GM19025 (cell line): ENCODE data around the gene ANKRD28.
"Not testable (repeated sequence)": the region's sequence is repeated elsewhere in the genome, so short reads cannot be mapped to it uniquely, and the experiment has no call there.

Source experiments
- ATAC-seq: cut with Tn5 transposase; IDR thresholded peaks from one replicate; pipeline ENCODE4 v1.9.1; 2021; ENCODE audit warnings: mild to moderate bottlenecking, low read depth, moderate library complexity; ENCODE audit not compliant: unreplicated experiment

The ANKRD28 gene

DNA sequence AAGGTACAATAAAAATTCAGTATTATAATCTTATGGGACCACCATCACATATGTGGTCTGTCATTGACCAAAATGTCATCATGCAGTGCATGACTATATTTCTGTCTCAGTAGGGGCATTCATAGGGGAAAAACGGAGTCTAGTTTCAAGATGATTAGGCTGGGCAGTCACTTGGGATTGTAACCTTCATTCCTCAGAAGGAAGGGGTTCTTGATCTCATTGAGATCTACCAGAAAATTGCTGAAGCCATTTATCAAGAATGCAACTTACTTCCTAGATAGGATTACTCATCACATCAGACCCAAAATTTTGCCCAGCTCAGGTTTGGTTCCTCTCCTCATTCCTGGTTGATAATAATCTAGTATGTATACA is 158.9 kb downstream of the ANKRD28 start:
- ATAC-seq, result no peak

DNA sequence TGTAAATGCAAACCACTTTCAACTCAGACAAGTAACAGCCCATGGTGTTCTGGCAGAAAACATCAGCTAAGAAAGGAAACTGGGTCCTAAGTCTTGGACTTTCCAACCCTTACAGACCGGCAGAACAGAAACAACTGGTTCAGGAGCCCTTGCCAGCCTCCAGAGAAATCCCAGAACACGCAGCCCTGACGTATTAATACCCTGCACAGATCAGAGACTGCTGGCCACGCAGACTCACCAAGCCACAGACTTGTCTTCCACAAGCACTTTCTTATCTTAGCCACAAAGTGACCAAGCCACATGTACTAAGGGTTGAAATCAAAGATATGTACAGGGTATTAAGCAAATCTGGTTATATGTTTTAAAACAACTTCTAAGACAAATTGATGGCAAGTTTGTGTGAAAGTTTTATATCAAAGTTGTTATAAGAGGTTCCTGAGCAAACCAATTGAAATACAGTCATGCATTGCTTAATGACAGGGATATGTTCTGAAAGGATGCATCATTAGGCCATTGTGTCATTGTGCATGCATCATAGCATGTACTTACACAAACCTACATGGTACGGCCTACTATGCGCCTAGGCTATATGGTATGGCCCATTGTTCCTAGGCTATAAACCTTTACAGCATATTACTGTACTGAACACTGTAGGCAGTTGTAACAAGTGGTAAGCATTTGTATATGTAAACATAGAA is 159.4 kb downstream of the ANKRD28 start:
- ATAC-seq, result no peak

DNA sequence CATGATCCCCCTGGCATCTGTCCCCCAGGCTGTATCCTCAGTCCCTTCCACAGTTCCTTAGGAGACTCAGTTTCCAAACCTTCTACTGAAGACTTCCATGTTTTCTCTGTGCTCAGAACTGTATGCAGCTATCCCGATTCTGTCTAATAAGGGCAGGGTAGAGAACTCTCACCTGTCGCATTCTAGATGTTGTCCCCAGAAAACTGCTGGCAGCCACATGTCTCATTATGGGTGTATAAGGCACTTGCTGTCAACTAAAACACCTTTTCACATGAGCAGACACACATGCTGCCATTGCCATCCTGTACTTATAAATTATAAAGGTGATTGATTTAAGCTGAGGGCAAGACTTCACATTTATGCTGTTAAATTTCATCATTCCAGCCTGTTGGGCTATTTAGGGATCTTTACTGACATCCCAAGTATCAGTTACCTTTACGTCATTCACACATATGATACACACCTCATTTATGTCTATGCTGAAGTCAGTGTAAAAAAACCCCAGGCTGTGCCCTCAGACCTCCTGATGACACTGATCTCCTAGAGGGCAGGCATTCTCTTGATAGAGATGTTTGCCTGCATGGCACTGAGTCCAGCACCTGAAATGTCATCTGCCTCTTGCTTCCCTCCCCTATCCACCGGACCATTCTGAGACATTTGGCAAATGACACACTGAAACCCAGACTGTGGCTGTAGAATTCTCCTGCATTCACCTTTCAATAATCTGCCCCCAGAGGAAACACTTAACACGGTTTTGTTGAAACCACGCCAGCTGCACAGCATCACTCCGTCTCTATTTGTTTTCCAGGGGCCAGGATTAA is 160.4 kb downstream of the ANKRD28 start:
- ATAC-seq, result no peak

DNA sequence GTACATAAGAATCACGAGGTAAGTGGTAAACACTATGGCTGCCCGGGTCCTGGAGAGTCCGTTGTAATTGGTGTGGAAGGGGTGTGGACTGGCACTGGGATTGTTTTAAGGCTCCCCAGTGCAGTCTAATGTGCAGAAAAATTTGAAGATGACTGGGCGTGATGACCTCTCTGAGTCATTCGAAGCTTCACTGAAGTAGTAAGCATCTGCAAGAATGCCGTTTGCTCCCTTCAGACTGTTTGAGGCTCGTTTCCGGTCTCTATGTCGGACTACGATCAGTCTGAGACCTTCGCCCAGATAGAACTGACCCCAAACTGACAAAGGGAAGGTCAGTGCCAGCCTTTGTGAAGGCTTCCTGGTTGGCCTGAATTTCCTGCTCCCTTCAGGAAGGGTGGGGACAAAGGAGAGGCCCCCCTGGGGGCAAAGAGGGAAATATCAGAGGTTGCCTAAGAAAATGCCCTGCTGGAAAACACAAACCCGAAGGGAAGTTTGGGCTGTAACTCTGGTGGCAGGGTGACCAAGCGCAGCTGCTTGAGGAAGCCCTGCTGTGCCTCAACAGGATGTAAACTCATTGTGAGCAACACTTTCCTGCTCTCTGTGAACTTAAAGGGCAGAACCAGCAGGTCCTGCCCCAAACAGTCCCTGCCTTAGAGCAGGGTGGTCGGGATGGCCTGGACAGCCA is 161.6 kb downstream of the ANKRD28 start:
- peak; percentile 48 for ATAC-seq

DNA sequence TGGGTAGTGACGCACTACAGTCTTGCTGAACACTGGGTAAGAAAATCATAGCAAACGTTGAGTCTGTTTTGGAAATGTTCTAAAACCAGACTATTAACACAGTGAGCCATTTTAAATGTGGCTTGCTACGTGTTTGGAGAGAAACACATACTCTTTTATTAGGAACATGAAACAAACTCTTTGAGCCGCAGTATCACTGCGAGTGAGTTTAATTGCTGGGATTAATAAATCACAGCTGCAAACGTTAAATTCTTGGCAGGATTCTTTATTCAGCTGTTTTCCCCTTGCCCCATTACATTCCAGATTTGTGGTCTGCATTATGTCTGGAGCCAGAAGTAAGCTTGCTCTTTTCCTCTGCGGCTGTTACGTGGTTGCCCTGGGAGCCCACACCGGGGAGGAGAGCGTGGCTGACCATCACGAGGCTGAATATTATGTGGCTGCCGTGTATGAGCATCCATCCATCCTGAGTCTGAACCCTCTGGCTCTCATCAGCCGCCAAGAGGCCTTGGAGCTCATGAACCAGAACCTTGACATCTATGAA is 162.6 kb downstream of the ANKRD28 start:
- no peak for ATAC-seq

DNA sequence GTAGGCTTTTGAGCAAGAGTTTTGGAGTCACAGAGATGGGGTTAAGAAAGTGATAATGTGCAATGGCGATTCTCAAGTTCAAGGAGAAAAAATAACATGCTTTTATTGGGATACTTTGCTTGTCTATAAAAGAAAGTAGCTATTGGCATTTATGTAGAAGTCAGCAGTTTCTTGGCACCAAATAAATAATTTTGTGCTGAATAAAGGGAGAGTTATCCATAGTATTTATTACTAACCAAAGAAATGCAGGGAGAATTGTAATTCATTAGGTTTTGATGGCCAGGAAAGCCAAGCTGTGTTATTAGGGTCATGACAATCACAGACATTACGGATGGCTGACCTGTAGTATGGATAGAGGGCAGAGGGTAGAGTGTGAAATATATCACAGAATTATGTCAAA is 163.1 kb downstream of the ANKRD28 start:
- ATAC-seq, result no peak

DNA sequence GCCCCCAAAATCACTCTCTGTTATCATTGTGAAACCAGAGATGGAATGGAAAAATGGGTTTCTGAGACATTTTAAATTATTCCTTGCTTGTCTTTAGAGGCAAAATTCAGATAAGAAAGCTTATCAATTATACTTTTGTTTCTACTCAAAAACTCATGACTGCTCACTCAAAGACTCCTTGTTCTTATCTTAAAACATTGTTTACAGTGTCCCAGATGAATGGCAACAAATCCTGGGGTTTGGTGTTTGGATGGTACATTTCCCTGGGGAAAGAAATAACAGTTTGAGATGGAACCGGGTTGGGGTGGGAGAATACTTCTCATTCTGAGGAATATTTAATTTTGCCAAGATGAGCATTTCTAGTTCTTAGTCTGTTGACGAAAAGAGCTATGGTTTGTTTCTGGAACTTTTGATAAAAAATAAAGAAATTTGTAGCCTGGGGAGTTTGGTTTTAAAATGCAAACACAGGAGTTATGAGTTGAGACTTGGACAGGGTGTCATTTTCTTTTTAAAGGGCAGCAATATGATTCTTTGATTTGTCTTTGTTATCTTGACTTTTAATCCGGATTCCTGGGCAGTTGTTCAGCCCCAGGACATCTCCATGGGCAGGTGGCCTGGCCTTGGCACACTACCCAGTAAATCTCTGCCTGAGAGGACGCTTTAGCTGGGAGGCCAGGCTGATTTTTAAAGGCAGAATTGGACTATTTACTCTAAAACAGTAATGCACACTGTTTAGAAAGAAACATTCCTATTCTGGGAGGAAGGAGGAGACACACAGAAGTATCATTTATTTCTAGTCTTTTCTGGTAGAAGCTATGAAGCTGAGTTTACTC is 163.8 kb downstream of the ANKRD28 start:
- ATAC-seq, result no peak

DNA sequence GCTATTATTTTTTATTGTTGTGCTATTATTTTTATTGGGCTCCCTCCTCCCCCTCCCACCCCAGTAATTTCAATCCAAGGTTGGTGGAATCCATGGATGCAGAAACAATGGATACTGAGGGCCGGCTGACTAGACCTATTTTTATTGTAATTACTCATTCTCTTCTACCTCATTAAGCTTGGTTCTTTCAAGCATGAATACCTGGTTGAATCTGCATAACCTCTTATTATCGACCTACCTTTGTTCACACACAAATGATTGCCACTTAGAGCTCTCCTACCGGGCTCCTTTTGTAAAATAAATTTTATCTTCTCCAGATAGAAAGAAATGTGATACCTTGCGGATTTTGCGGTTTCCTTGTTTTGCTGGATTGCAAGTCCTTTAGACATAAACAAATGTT is 164.6 kb downstream of the ANKRD28 start:
- no peak for ATAC-seq

DNA sequence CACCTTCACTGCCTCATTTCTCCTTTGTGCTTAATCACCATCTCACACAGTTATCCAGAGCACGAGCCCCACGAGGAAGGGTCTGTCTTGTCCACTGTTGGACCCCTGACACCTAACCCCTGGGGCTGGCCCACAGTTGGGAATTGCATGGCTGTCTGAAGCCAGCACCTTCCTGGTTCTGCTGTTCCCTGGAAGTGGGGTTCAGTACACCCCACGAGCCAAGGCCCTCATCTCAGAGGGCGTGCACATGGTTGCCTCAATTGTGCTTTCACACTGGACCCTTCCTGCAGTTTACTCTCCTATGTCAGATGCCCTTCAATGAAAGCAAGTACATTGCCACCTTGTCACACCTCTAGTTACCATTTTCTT is 165.6 kb downstream of the ANKRD28 start:
- ATAC-seq, result no peak

DNA sequence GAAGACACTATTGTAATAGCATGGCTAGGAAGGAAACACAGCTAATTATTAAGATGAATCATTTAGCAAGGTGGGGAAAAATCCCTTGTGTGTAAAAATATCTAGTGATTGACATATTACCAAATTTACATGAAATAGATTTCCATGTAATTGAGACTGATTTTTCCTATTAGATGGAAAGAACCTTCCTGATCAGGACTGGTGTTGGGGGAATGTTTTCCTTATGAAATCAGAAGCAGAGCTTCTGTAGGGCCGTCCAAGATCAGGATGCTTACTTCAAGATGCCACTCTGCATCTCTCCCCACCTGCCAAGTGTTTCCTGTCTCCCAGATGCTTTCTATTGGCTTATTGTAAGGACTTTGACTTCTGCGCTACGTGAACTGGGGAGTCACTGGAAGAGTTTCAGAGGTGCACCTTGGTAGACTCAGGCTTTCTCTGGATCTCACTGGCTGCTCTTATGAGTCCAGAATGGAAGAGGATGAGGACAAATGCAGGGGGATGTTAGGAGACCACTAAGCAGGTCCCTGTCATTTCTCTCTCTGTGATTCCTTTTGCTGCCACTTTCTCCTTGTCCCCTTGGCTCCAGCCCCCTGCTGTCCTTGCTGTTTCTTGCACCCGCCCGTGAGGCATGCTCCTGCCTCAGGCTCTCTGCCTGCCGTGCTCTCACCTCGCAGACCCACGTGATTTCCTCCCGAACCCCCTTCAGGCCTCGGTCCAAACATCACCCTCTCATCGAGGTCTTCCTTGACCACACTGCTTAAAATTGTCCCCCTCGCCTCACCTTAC is 166.2 kb downstream of the ANKRD28 start:
- no peak for ATAC-seq

DNA sequence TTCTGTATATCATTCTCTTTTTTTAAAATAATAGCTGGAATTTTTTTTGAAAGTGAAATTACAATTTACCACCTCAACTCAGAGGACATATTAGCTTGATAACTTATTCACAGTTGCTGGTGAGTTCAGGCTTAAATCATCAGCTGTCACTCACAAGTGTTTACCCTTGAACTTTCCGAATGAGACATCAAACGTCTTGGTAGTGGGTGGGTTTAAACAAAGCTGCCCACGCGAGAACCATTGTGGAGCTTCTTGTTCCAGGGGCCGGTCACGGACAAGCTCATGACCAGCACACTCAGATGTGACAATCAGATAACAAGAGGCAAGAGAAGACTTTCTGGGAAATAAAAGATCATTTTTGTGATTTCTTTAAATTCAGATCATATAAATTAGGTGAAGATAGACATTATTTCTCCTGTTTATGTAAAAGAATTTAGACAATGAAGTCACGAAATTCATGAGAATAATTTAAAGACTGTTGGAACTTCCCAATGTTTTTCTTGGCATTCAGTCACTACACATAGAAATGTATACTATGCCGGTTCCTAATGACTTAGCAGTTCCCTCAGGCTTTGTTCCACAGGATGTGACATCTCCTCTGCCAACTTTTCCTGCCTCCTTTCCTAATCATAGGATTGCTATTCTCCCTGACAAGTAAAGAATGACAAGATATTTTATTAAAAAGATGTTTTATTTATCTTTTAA is 167.0 kb downstream of the ANKRD28 start:
- ATAC-seq, result peak; percentile 33

DNA sequence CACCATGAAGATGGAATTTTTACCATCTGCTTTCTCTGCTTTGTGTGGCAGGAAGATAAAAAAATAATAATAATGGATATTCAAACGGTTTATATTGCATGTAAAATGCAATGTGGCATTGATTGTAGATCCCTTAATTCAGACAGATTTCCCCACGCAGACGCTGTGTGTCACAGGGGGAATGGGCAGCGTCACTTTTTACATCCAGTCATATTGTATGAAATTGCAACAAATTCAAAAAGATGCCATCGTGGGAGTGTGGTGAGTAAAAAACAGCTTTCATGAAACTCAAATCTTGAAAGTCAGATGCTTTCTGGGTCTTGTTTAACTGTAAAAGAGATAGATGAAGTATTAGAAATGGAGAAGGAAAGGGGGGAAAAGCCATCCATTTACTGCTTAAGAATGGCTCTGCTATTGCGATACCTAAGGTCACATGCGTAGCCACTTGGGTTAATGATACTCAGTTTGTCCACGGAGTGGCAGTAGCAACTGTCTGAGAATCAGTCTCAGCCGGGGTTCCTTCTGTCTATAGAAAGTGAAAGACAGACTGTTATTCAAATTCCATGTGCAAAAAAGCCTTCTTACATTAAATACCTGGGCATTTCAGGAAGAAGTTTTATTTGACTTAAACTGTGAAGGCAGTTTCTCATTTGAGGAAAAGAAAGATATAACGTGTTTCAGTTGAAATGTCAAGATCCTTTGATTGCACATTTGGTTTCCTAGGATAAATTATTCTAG is 167.8 kb downstream of the ANKRD28 start:
- ATAC-seq, result peak; percentile 97

DNA sequence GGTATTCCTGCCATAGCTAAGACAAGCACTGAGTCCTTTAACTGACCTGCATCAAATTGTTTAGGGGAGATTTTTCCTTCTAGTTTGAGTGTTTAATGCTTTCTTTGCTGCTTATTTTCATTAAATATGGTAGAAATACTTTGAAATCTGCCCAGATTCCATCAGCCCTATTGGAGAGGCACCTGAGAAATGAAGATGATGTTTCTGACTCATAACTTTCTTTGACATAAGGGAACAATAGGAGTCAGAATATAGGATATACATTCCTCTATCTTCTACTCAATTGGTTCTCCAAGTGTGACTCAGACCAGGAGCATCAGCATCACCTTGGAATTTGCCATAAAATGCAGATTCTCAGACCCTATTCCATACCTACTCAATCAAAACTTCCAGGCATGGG is 168.8 kb downstream of the ANKRD28 start:
- ATAC-seq, result no peak

DNA sequence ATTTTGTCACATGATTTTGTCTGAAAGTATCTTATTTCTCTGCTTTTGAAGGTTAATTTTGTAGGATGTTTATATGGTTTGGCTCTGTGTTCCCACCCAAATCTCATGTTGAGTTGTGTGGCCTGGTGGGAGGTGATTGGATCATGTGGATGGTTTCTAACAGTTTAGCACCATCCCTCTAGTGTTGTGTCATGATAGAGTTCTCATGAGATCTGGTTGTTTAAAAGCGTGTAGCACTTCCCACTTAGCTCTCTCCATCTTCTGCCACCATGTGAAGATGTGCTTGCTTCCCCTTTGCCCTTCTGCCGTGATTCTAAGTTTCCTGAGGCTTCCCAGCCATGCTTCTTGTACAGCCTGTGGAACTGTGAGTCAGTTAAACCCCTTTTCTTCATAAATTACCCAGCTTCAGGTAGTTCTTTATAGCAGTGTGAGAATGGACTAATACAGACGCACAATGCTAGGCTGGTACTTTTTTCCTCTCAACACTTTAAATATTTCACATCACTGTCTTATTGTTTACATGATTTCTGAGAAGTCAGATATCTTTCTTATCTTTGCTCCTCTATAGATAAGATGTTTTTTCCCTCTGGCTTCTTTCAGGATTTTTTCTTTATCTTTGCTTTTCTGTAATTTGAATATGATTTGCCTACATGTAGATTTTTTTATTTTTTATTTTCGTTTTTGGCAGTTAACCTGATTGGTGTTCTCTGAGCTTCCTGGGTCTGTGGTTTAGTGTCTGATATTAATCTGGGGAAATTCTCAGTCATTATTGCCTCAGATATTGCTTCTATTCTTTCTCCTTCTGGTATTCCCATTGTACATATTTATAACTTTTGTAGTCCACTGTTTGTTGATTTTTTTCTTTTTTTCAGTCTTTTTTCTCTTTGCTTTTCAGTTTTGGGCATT is 174.0 kb downstream of the ANKRD28 start:
- no peak for ATAC-seq

DNA sequence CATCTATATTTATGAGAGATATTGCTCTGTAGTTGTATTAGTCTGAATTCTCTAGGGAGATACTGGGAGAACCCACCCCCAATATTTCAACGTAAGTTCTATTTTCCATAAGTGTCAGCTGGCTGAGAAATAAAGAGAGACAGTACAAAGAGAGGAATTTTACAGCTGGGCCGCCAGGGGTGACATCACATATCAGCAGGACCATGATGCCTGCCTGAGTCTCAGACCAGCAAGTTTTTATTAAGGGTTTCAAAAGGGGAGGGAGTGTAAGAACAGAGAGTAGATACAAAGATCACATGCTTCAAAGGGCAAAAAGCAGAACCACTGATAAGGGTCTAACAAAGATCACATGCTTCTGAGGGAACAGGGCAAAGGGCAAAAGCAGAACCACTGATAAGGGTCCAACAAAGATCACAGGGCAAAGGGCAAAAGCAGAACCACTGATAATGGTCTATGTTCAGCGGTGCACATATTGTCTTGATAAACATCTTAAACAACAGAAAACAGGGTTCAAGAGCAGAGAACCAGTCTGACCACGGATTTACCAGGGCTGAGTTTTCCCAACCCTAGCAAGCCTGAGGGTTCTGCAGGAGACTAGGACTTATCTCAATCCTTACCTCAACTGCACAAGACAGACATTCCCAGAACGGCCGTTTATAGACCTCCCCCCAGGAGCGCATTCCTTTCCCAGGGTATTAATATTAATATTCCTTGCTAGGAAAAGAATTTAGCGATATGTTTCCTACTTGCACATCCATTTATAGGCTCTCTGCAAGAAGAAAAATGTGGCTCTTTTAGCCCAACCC is 177.9 kb downstream of the ANKRD28 start:
- ATAC-seq, result not testable (repeated sequence)
